GM11168 (cell line): Measurements from ENCODE around the gene IFNG-AS1.

Source experiments
- in situ Hi-C: fragments of 300-500 bp; cut with MboI; formaldehyde crosslinking; loops from one replicate; pipeline ENCODE4 v1.12.0; 2022; ENCODE audit warnings: low sequenced_read_pairs; ENCODE audit not compliant: unreplicated experiment

IFNG-AS1 gene

GRCh38 chr12:67988601-67989021 lies 636 bp upstream of the IFNG-AS1 start:
- in situ Hi-C loops: no loop called here

GRCh38 chr12:67991158-67991557 lies 1.9 kb downstream of the IFNG-AS1 start:
- in situ Hi-C loops: no loop called here

GRCh38 chr12:67993143-67993542 lies 3.9 kb downstream of the IFNG-AS1 start:
- in situ Hi-C loops: no loop called here

- in situ Hi-C loops: no loop called here
Measured at GRCh38 chr12:67994046-67994445, 4.8 kb downstream of the IFNG-AS1 start.

- in situ Hi-C loops: no loop called here
Measured at GRCh38 chr12:67996347-67996746, 7.1 kb downstream of the IFNG-AS1 start.

GRCh38 chr12:67998379-67998778 lies 9.1 kb downstream of the IFNG-AS1 start:
- in situ Hi-C loops: no loop called here

- in situ Hi-C loops: no loop called here
Measured at GRCh38 chr12:67999244-67999643, 10.0 kb downstream of the IFNG-AS1 start.

GRCh38 chr12:68001486-68002466 lies 12.5 kb downstream of the IFNG-AS1 start:
- in situ Hi-C loops: no loop called here

- in situ Hi-C loops: no loop called here
Measured at GRCh38 chr12:68003777-68004176, 14.5 kb downstream of the IFNG-AS1 start.

- in situ Hi-C loops: no loop called here
Measured at GRCh38 chr12:68007033-68007432, 17.8 kb downstream of the IFNG-AS1 start.

- in situ Hi-C loops: no loop called here
Measured at GRCh38 chr12:68007466-68007865, 18.2 kb downstream of the IFNG-AS1 start.

GRCh38 chr12:68011206-68011881 lies 22.1 kb downstream of the IFNG-AS1 start:
- in situ Hi-C loops: no loop called here

GRCh38 chr12:68011882-68012207 lies 22.6 kb downstream of the IFNG-AS1 start:
- in situ Hi-C loops: no loop called here

GRCh38 chr12:68012712-68013111 lies 23.5 kb downstream of the IFNG-AS1 start:
- in situ Hi-C loops: no loop called here

- in situ Hi-C loops: no loop called here
Measured at GRCh38 chr12:68013181-68013580, 23.9 kb downstream of the IFNG-AS1 start.

GRCh38 chr12:68016136-68016535 lies 26.9 kb downstream of the IFNG-AS1 start:
- in situ Hi-C loops: no loop called here

GRCh38 chr12:68018315-68018714 lies 29.1 kb downstream of the IFNG-AS1 start:
- in situ Hi-C loops: no loop called here

- in situ Hi-C loops: no loop called here
Measured at GRCh38 chr12:68020049-68020448, 30.8 kb downstream of the IFNG-AS1 start.

GRCh38 chr12:68020699-68021098 lies 31.5 kb downstream of the IFNG-AS1 start:
- in situ Hi-C loops: no loop called here

- in situ Hi-C loops: loop anchor here (25.0 kb wide), 1 partner anchor 284 kb away; no protein-coding TSS in a partner anchor
Measured at GRCh38 chr12:68028647-68029046, 39.4 kb downstream of the IFNG-AS1 start.

- in situ Hi-C loops: loop anchor here (25.0 kb wide), 1 partner anchor 282 kb away; no protein-coding TSS in a partner anchor
Measured at GRCh38 chr12:68030248-68030647, 41.0 kb downstream of the IFNG-AS1 start.
